H1 (cell line): ENCODE measurements around the gene ZNF3. TPM values are rescaled to one million over a fixed set of nuclear protein-coding genes. Genes with fewer than 3 reads are reported as not detected.

Source experiments
- BACH1 ChIP-seq: IDR thresholded peaks from 2 replicates; pipeline ENCODE4 v1.6.1; 2012; ENCODE audit warnings: low read length, improper control_type of control experiment
- EZH2 ChIP-seq: fragments of 200-600 bp; sonication (generic); IDR thresholded peaks from 2 replicates; pipeline ENCODE4 v1.7.1; 2012; ENCODE audit warnings: low read depth, mild to moderate bottlenecking, moderate library complexity, low read length, inconsistent platforms; ENCODE audit not compliant: severe bottlenecking
- SP4 ChIP-seq: IDR thresholded peaks from 2 replicates; pipeline ENCODE4 v1.6.1; 2012; ENCODE audit warnings: low read length, inconsistent platforms
- polyA plus RNA-seq, 7 experiments: library from polyadenylated mRNA; depleted of rRNA in 3 of 7; stranded (reverse) in 5 of 7; unstranded in 2 of 7; fragments of >200 nt in 5 of 7; fragments of 200-250 nt in 2 of 7; gene quantifications; 1 replicate in 5 of 7; 2 replicates in 1 of 7; 4 replicates in 1 of 7; pipeline versions ENCODE4 v1.2.1 to v1.2.3, GENCODE V29; 2011 to 2013; ENCODE audit warnings: missing spikeins in 2 of 7, mixed read lengths in 2 of 7
- total RNA-seq: library from RNA; stranded (reverse); fragmentation: NEBNext Ultra II Directional; extraction: Animal tissue kit (Norgen Biotek cat#: 25700); gene quantifications from 2 replicates; pipeline ENCODE4 v1.2.1, GENCODE V29; 2021

Gene ZNF3
- total and polyA plus RNA-seq, 2 of the 8 experiments (the other 6 are each of a cell fraction or from before 2014, with no cell fraction given), result 26.9 to 49.1 TPM

DNA sequence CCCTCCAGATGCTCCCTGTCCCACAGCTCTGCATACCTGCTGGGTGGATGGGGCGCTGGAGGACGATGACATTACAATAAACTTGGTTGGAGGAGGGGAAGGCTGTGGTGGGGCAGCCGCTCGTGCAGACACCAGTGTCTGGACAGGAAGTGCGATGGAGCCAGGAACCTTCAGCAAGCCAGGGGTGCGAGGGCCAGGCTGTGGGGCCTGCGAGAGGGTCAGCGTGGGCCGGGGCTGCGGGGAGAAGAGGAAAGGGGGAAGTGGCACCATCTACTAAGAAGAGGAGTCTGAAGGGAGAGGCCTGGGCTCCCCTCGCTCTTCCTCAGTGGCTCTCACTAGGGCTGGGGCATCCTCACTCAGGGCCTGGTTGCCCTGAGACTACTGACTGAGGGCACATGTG lies 26.4 kb upstream of the ZNF3 start (continued):
- TF ChIP-seq SP4, result no peak
- TF ChIP-seq BACH1, result no peak
- TF ChIP-seq EZH2, result no peak
